ENCODE results near the gene MTG2. TPM values are rescaled to one million over a fixed set of nuclear protein-coding genes. Genes with fewer than 3 reads are reported as not detected.
A peak's percentile ranks its signal among the peaks of the same experiment; 100 is the strongest.

The MTG2 gene
- total and polyA plus RNA-seq, 10 of the 15 experiments (the other 5 are each of a cell fraction or from before 2014, with no cell fraction given): 6.2 to 52.4 (median 34.3) TPM

DNA sequence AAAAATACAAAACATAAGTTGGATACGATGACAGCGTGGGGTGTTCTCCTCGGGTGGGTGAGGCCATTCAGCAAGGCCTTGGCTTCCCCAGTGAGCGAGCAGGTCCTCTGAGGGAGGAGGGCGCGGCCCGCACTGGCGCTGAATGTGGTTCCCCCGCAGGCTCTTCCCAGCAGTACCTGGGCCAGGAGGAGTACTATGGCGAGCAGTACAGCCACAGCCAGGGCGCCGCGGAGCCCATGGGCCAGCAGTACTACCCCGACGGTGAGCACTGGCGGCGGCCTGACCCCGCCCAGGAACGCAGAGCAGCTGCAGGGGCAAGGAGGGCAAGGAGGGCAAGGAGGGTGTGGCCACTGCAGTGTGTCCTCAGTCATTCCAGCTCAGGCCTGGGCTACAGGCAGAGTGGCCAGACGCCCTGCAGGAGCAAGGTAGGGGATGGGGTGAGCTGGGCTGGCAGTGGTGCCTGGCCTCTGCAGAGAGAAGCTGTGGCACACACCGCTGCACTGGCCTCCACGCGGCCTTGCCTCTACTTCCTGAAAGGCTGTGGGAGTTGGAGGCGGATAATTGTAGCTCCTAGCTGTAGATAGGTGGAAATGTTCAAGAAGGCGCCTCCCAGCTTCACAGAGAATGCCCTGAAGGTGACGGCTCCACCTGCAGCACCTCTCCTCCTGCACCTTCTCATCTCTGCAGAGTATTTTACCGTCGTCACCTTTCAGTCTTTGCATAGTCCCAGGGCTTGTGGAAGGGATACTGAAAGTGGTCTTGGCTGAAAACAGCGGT lies 18.7 kb upstream of the MTG2 start (continued):
- no peak for TF ChIP-seq PAX8 (IDR thresholded peaks at IDR 0.05)

DNA sequence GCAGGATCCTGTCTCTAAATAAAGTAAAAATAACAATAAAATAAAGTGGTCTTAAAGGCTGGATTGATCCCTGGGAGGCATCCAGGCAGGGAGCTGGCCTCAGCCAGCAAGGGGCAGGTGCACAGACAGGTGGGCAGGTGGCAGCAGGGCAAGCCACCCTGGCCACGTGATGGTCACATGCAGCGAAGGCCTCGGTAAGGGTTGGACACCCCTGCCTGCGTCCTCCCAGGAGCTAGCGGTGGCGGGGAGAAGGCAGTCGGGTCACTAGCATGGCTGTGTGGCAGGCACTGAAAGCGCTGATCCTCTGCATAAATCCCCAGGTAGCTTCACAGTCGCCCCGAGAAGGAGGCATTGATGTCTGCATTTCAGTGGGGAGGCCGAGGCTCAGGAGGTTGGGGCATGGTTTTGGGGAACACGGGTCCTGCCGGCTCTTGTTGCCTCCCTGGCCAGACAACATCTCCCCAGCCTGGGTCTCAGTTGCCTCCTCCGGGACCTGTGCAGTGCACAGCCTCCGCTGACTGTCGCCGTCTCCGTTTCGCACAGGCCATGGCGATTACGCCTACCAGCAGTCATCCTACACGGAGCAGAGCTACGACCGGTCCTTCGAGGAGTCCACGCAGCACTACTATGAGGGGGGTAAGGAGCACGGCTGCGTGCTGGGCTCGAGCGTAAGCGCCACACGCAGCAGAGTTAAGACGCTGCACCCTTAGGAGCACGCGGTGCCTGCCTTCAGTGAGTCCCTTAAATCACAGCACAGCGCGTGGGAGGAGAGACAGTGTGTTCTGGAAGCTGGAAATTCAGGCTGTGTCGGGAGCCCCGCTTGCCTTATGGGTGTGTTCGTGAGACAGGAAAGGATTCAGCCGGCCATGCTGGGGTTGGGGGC lies 17.7 kb upstream of the MTG2 start:
- H3K9me3 ChIP-seq (replicated peaks; ENCODE audit: control insufficient read depth, insufficient read depth, low read length): no peaks in the 10 kb centered on the region
- DNase-seq (ENCODE audit: low read depth, low spot score) (no peak), FAIRE-seq (no peak), ATAC-seq (no peak)
- in situ Hi-C loops (cut with MboI): no loop called here
- H3K36me3 ChIP-seq (ENCODE audit: control insufficient read depth in 2 of 2, insufficient read depth in 2 of 2, low read length in 1 of 2): peaks cover 6 to 36% of the 10 kb centered on the region in 2 experiments; a peak in 3 of 4 replicates
- H3K4me2 ChIP-seq (ENCODE audit: control insufficient read depth, insufficient read depth): no peak overlapping the region
- ChIA-PET POLR2A (no interaction called here), CTCF (no interaction called here), SMC1A (ENCODE audit: uncharacterized antibody, unreplicated experiment) (no interaction called here), RAD21 (ENCODE audit: unreplicated experiment) (no interaction called here)
- H4K20me1 ChIP-seq (ENCODE audit: control insufficient read depth, insufficient read depth): no peaks in the 10 kb centered on the region
- no TSS peak for BruUV-seq (replicated peaks)
- 98% methylated on average over 41 of the region's 41 CpGs for WGBS (ENCODE audit: insufficient coverage, insufficient replicate concordance, low lambda C conversion rate, missing lambda C conversion rate)
- H3K79me2 ChIP-seq (ENCODE audit: control insufficient read depth, insufficient read depth, low read length): no peaks in the 10 kb centered on the region
- no peak overlapping the region for H2AFZ ChIP-seq (ENCODE audit: control insufficient read depth, low read depth, low read length)
- intact Hi-C loops (cut with micrococcal nuclease; ENCODE audit: unreplicated experiment): no loop called here
- H3K27ac ChIP-seq (ENCODE audit: control insufficient read depth, insufficient read depth): no peak overlapping the region
- TF ChIP-seq RAD51 (IDR thresholded peaks at IDR 0.05) (no peak), MYC (IDR thresholded peaks at IDR 0.05; ENCODE audit: insufficient read depth, insufficient read length, insufficient replicate concordance, low read length, severe bottlenecking) (no peak), KAT2A (conservative IDR thresholded peaks at IDR 0.05; ENCODE audit: control insufficient read depth, low read depth, low read length) (no peak), CBX3 (IDR thresholded peaks at IDR 0.05; ENCODE audit: borderline replicate concordance, low read depth) (no peak), MLLT1 (IDR thresholded peaks at IDR 0.05) (no peak), KDM1A (IDR thresholded peaks at IDR 0.05; ENCODE audit: borderline replicate concordance) (no peak), ZBTB40 (IDR thresholded peaks at IDR 0.05; ENCODE audit: borderline replicate concordance) (no peak), TCF3 (IDR thresholded peaks at IDR 0.05; ENCODE audit: borderline replicate concordance, insufficient read depth, low read depth, low read length) (0 out of 2 replicates have a peak, but pooled peaks have one; percentile 52)
- TF ChIP-seq, protein P1, sequence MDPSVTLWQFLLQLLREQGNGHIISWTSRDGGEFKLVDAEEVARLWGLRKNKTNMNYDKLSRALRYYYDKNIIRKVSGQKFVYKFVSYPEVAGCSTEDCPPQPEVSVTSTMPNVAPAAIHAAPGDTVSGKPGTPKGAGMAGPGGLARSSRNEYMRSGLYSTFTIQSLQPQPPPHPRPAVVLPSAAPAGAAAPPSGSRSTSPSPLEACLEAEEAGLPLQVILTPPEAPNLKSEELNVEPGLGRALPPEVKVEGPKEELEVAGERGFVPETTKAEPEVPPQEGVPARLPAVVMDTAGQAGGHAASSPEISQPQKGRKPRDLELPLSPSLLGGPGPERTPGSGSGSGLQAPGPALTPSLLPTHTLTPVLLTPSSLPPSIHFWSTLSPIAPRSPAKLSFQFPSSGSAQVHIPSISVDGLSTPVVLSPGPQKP (IDR thresholded peaks at IDR 0.05; ENCODE audit: low read depth, low read length): no peak
- TF ChIP-seq, protein P2, sequence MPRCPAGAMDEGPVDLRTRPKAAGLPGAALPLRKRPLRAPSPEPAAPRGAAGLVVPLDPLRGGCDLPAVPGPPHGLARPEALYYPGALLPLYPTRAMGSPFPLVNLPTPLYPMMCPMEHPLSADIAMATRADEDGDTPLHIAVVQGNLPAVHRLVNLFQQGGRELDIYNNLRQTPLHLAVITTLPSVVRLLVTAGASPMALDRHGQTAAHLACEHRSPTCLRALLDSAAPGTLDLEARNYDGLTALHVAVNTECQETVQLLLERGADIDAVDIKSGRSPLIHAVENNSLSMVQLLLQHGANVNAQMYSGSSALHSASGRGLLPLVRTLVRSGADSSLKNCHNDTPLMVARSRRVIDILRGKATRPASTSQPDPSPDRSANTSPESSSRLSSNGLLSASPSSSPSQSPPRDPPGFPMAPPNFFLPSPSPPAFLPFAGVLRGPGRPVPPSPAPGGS (IDR thresholded peaks at IDR 0.05; ENCODE audit: borderline replicate concordance, insufficient read depth, low read depth, low read length, poor library complexity, severe bottlenecking): peak; percentile 82
- H3K4me3 ChIP-seq: no peak overlapping the region
- H3K27me3 ChIP-seq (replicated peaks in 1 of 2; ENCODE audit: control insufficient read depth in 2 of 2, insufficient read depth in 2 of 2, low read length in 1 of 2): no peaks in the 10 kb centered on the region
- no peak overlapping the region for H3K9ac ChIP-seq (ENCODE audit: control insufficient read depth, insufficient read depth, low read length)
- H3K4me1 ChIP-seq (ENCODE audit: control insufficient read depth, insufficient read depth, low read length): no peaks in the 10 kb centered on the region

Measured in GM12878 (cell line).